Measurements from ENCODE around the gene TCEAL5.

DNA sequence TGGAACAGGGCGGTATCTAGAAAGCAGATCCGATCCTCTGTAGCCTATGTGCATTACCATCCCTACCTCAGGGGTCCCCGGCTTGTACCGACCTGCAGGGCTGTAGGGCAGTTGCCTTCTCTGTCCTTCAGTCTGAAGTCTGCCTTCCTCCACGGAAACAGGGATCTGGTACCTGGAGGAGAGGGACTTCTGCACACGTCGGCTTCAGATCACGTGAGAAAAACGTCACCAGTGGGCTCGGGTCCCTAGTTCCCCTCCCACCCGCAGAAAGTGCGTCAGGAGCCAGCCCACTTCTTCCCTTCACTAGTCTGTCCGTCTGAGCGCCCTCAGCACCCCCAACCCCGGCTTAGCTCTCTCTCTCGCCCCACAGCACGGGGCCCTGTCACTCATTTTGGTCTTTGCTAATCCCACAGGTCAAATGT, at the start of gene TCEAL5:
- TF ChIP-seq, protein P1, sequence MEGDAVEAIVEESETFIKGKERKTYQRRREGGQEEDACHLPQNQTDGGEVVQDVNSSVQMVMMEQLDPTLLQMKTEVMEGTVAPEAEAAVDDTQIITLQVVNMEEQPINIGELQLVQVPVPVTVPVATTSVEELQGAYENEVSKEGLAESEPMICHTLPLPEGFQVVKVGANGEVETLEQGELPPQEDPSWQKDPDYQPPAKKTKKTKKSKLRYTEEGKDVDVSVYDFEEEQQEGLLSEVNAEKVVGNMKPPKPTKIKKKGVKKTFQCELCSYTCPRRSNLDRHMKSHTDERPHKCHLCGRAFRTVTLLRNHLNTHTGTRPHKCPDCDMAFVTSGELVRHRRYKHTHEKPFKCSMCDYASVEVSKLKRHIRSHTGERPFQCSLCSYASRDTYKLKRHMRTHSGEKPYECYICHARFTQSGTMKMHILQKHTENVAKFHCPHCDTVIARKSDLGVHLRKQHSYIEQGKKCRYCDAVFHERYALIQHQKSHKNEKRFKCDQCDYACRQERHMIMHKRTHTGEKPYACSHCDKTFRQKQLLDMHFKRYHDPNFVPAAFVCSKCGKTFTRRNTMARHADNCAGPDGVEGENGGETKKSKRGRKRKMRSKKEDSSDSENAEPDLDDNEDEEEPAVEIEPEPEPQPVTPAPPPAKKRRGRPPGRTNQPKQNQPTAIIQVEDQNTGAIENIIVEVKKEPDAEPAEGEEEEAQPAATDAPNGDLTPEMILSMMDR (IDR thresholded peaks at IDR 0.05; ENCODE audit: insufficient read depth, low read depth, low read length) = no peak
- TF ChIP-seq EZH2 (IDR thresholded peaks at IDR 0.05; ENCODE audit: insufficient read depth, low read length) = no peak

All from astrocyte (in vitro differentiated cells and primary cell).